ENCODE measurements around the gene ASZ1. TPM values are rescaled to one million over a fixed set of nuclear protein-coding genes. Genes with fewer than 3 reads are reported as not detected.

Gene ASZ1
- total RNA-seq, 4 donors from 2014 or later = not detected

DNA sequence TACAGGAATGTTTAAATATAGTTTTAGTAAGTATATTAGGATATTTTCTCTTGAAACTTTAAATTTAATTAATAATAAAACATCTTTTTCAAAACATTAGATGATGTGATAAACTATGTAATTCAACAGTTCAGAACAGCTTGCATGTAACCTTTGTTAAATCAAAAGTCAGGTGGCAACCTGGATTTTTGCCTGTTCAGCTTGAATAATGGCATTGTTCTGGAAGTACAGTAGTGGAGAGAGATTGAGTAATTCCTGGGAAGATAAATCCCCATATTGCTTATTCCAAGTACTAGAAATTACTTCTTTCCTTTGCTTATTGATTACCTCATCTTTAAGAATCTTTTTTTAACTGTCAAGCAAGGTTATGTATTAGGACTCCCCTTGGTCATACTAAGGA, 32.4 kb upstream of the ASZ1 start:
- Histone ChIP-seq H3K4me3 (no peak overlapping the region), H3K36me3 (no peaks in the 10 kb centered on the region), H3K4me1 (no peaks in the 10 kb centered on the region), H3K27ac (replicated peaks in 1 of 4) (no peak overlapping the region), H3K27me3 (peaks cover 0 to 5% (median 0%) of the 10 kb centered on the region in 4 donors), H3K9me3 (no peaks in the 10 kb centered on the region)
- TF ChIP-seq EP300 (IDR thresholded peaks at IDR 0.05) (no peak), POLR2AphosphoS5 (IDR thresholded peaks at IDR 0.05) (no peak), POLR2A (IDR thresholded peaks at IDR 0.05; ENCODE audit: low read depth) (no peak)
- TF ChIP-seq, protein P1, sequence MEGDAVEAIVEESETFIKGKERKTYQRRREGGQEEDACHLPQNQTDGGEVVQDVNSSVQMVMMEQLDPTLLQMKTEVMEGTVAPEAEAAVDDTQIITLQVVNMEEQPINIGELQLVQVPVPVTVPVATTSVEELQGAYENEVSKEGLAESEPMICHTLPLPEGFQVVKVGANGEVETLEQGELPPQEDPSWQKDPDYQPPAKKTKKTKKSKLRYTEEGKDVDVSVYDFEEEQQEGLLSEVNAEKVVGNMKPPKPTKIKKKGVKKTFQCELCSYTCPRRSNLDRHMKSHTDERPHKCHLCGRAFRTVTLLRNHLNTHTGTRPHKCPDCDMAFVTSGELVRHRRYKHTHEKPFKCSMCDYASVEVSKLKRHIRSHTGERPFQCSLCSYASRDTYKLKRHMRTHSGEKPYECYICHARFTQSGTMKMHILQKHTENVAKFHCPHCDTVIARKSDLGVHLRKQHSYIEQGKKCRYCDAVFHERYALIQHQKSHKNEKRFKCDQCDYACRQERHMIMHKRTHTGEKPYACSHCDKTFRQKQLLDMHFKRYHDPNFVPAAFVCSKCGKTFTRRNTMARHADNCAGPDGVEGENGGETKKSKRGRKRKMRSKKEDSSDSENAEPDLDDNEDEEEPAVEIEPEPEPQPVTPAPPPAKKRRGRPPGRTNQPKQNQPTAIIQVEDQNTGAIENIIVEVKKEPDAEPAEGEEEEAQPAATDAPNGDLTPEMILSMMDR (IDR thresholded peaks at IDR 0.05) = no peak
- no peak for DNase-seq (ENCODE audit: extremely low spot score)
- intact Hi-C loops (cut with DNase I) = loop anchor here (5.0 kb wide), 2 partner anchors 213 to 253 kb away; no protein-coding TSS in a partner anchor

DNA sequence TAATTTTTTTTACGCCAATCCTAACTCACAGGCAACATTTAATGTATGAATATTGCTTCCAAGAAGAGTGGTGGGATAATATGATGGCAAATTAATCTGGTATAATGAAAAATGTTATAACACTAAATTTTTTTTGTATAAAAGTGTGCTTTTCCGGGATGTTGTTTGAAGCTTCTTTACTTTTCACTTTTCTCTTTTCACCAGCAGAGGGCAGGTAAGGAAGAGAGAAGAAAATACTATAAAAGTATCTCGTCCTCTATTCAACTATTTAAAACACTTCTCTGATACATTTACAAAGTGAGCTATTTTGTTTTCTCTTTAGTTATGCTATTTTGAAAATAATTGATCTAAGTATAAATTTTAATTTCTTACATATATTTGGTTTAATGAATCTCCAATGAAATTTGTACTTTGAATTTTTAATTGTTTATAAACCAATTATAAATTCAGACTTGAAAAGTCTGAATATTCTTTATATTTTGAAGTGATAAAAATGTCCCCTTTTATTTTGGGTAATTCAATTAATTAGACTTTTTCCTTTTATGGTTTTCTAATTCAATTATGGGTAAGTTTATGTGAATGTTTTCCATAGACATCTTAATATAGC, 31.8 kb upstream of the ASZ1 start:
- TF ChIP-seq POLR2A (IDR thresholded peaks at IDR 0.05; ENCODE audit: low read depth) = no peak
- TF ChIP-seq, protein P1 (IDR thresholded peaks at IDR 0.05) = peak; percentile 47 to 63 (median 49)

DNA sequence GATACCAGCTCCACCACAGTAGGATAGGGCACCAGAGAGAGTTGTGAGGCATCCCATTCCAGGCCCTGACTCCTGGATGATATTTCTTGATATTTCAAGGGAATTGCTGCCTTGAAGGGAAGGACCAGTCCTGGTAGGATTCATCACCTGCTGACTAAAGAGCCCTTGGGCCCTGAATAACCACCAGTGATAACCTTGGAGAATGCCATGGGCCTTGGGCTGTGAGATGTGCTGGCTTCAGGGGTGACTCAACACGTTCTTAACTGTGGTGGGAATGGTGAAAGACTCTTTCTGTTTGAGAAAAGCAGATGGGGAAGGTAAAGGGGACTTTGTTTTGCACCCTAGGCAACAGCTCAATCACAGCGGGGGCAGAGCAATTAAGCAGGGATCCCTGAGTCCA, 21.4 kb upstream of the ASZ1 start:
- no peak for TF ChIP-seq POLR2AphosphoS5 (IDR thresholded peaks at IDR 0.05)
- TF ChIP-seq, protein P1 (IDR thresholded peaks at IDR 0.05) = no peak
- no peak for TF ChIP-seq POLR2A (IDR thresholded peaks at IDR 0.05; ENCODE audit: low read depth)
- intact Hi-C loops (cut with DNase I) = no loop called here
- WGBS = 100% methylated on average over 1 of the region's 2 CpGs

More for the DNA sequence above, 31.8 kb upstream of the ASZ1 start:
- Histone ChIP-seq H3K27ac (replicated peaks in 1 of 4) (no peak overlapping the region), H3K36me3 (no peaks in the 10 kb centered on the region), H3K4me1 (no peaks in the 10 kb centered on the region), H3K9me3 (no peaks in the 10 kb centered on the region), H3K4me3 (no peak overlapping the region), H3K27me3 (peaks cover 0 to 5% (median 0%) of the 10 kb centered on the region in 4 donors)
- no peak for DNase-seq (ENCODE audit: extremely low spot score)
- 34% methylated on average over 3 of the region's 3 CpGs for WGBS
- intact Hi-C loops (cut with DNase I) = loop anchor here (5.0 kb wide), 2 partner anchors 213 to 253 kb away; no protein-coding TSS in a partner anchor

DNA sequence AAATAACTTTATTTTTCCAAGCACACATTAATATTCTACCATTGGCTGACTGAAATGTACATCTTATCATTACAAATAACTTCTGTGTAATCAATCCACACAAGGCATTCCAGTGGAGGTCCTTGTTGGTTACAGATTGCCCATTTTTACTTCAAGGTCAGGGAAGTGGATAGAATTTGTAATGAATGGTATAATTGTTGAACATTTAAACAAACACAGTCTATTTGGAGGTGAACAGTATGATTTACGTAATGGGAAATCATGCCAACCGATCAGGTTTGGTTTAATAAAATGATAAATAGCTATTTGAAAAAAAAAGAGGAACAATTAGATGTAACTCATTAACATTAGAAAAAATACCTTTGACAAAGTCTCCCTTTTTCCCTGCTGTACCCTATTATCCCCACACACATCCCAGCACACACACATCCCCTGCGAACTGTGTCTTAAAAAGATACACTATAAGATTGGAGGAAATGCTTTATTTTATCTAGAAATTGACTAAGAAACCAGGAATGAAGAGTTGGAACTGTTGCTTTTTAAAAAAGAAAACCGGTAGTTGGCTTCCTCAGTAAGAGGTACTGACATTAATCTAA, 19.0 kb upstream of the ASZ1 start:
- no peak overlapping the region for H3K4me3 ChIP-seq
- H3K27ac ChIP-seq (replicated peaks in 1 of 4) = no peak overlapping the region
- no peak for DNase-seq (ENCODE audit: extremely low spot score)
- intact Hi-C loops (cut with DNase I) = no loop called here
- TF ChIP-seq, protein P1 (IDR thresholded peaks at IDR 0.05) = no peak
- TF ChIP-seq POLR2AphosphoS5 (IDR thresholded peaks at IDR 0.05) = no peak
- TF ChIP-seq EP300 (IDR thresholded peaks at IDR 0.05) = no peak
- no peak for TF ChIP-seq POLR2A (IDR thresholded peaks at IDR 0.05; ENCODE audit: low read depth)
- no peaks in the 10 kb centered on the region for H3K36me3 ChIP-seq
- no peaks in the 10 kb centered on the region for H3K27me3 ChIP-seq
- no peaks in the 10 kb centered on the region for H3K4me1 ChIP-seq
- peaks cover 0 to 8% (median 0%) of the 10 kb centered on the region in 4 donors for H3K9me3 ChIP-seq
- WGBS = 60% methylated on average over 4 of the region's 4 CpGs

More for the DNA sequence above, 21.4 kb upstream of the ASZ1 start:
- H3K36me3 ChIP-seq = no peaks in the 10 kb centered on the region
- no peaks in the 10 kb centered on the region for H3K4me1 ChIP-seq
- no peak overlapping the region for H3K27ac ChIP-seq (replicated peaks in 1 of 4)
- peaks cover 0 to 8% (median 0%) of the 10 kb centered on the region in 4 donors for H3K9me3 ChIP-seq
- H3K4me3 ChIP-seq = no peak overlapping the region
- H3K27me3 ChIP-seq = no peaks in the 10 kb centered on the region
- DNase-seq (ENCODE audit: extremely low spot score) = no peak
